ENCODE measurements around the gene TRIM26.
A peak's percentile ranks its signal among the peaks of the same experiment; 100 is the strongest.

TRIM26 gene

GRCh38 chr6:30211899-30212298, 1.3 kb downstream of the TRIM26 start:
- Histone ChIP-seq H3K9me3 (ENCODE audit: control insufficient read depth, low read length) (no peaks in the 10 kb centered on the region), H3K4me3 (ENCODE audit: insufficient read depth, low read depth, low read length, poor library complexity, severe bottlenecking) (peak overlapping the region; percentile 87), H3K4me1 (ENCODE audit: control insufficient read depth, insufficient read depth, low read length, poor library complexity, severe bottlenecking) (peaks cover 27% of the 10 kb centered on the region), H3K27ac (ENCODE audit: insufficient read depth, low read length, poor library complexity, severe bottlenecking) (peak overlapping the region; percentile 96), H3K36me3 (ENCODE audit: control insufficient read depth, insufficient read depth, low read length) (no peaks in the 10 kb centered on the region), H3K27me3 (replicated peaks; ENCODE audit: control insufficient read depth, insufficient read depth, low read length, poor library complexity, severe bottlenecking) (no peaks in the 10 kb centered on the region)
- no peak for DNase-seq

DNA sequence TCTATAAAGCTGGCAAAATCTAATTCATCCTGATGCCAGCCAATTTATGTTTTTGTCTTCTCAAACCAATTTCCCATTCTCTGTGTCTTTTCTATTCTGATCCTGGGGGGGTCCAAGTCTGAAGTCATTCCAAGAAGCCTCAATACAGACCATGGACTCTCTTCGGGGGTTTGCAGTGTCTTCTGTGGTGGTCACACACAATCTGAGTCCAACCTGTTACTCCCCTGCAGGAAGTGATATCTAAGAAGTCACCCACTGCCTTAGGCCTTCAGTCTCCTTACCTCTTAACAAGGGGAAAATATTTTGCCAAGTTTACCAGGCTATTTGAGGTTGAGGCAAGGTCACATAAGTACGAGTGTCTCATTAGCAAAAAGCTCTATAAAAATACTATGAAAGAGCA, 1.9 kb downstream of the TRIM26 start:
- Histone ChIP-seq H3K27me3 (replicated peaks; ENCODE audit: control insufficient read depth, insufficient read depth, low read length, poor library complexity, severe bottlenecking) (no peaks in the 10 kb centered on the region), H3K9me3 (ENCODE audit: control insufficient read depth, low read length) (no peaks in the 10 kb centered on the region), H3K4me3 (ENCODE audit: insufficient read depth, low read depth, low read length, poor library complexity, severe bottlenecking) (no peak overlapping the region), H3K27ac (ENCODE audit: insufficient read depth, low read length, poor library complexity, severe bottlenecking) (no peak overlapping the region), H3K36me3 (ENCODE audit: control insufficient read depth, insufficient read depth, low read length) (no peaks in the 10 kb centered on the region), H3K4me1 (ENCODE audit: control insufficient read depth, insufficient read depth, low read length, poor library complexity, severe bottlenecking) (peaks cover 27% of the 10 kb centered on the region)
- DNase-seq: no peak

GRCh38 chr6:30207619-30208295, 5.4 kb downstream of the TRIM26 start:
- no peak overlapping the region for H3K4me3 ChIP-seq (ENCODE audit: insufficient read depth, low read depth, low read length, poor library complexity, severe bottlenecking)
- H3K27ac ChIP-seq (ENCODE audit: insufficient read depth, low read length, poor library complexity, severe bottlenecking): no peak overlapping the region
- H3K4me1 ChIP-seq (ENCODE audit: control insufficient read depth, insufficient read depth, low read length, poor library complexity, severe bottlenecking): peaks cover 21% of the 10 kb centered on the region
- H3K36me3 ChIP-seq (ENCODE audit: control insufficient read depth, insufficient read depth, low read length): no peaks in the 10 kb centered on the region
- H3K27me3 ChIP-seq (replicated peaks; ENCODE audit: control insufficient read depth, insufficient read depth, low read length, poor library complexity, severe bottlenecking): no peaks in the 10 kb centered on the region
- no peak for DNase-seq
- H3K9me3 ChIP-seq (ENCODE audit: control insufficient read depth, low read length): no peaks in the 10 kb centered on the region

DNA sequence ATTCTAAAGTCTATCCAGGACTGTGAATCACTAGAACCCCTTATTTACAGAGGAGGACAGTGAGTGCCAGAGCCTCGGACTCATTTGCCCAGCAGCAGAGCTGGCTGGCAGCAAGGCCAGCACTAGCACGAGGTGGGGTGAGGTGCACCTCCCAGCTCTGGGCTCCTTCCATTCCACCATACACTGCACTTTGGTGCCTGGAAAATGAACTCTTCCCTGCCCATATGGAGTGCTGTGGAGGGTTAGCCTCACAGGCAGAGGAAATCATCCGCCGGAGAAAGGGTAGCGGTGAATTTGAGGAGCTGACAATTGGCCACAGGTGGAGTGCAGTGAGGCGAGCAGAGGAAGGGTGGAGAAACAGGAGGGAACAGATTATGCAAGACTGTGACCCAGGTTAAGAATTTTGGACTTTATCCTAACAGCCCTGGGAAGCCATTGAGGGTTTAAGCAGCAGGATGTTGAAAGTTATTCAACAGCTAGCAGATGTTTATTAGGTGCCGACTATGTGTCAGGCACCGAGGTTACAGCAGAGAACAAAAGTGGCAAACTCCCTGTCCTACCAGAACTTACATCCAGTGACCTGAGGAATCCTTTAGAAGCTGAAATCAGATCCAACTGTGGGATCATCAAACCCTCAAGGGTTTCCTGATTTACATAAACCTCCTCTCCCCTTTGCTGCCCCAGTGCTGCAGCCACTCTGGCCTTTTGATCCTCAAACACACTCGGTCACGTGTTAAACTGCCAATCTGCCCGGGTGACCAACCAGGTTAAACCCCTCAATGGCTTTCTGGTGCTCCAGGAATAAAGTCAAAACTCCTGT, 6.2 kb downstream of the TRIM26 start:
- Histone ChIP-seq H3K4me1 (ENCODE audit: control insufficient read depth, insufficient read depth, low read length, poor library complexity, severe bottlenecking) (peaks cover 18% of the 10 kb centered on the region), H3K9me3 (ENCODE audit: control insufficient read depth, low read length) (no peaks in the 10 kb centered on the region), H3K36me3 (ENCODE audit: control insufficient read depth, insufficient read depth, low read length) (peaks cover 2% of the 10 kb centered on the region), H3K27me3 (replicated peaks; ENCODE audit: control insufficient read depth, insufficient read depth, low read length, poor library complexity, severe bottlenecking) (no peaks in the 10 kb centered on the region), H3K4me3 (ENCODE audit: insufficient read depth, low read depth, low read length, poor library complexity, severe bottlenecking) (no peak overlapping the region), H3K27ac (ENCODE audit: insufficient read depth, low read length, poor library complexity, severe bottlenecking) (no peak overlapping the region)
- DNase-seq: no peak

- peaks cover 10% of the 10 kb centered on the region for H3K4me1 ChIP-seq (ENCODE audit: control insufficient read depth, insufficient read depth, low read length, poor library complexity, severe bottlenecking)
- H3K27me3 ChIP-seq (replicated peaks; ENCODE audit: control insufficient read depth, insufficient read depth, low read length, poor library complexity, severe bottlenecking): no peaks in the 10 kb centered on the region
- H3K9me3 ChIP-seq (ENCODE audit: control insufficient read depth, low read length): no peaks in the 10 kb centered on the region
- no peak for DNase-seq
- no peak overlapping the region for H3K27ac ChIP-seq (ENCODE audit: insufficient read depth, low read length, poor library complexity, severe bottlenecking)
- no peak overlapping the region for H3K4me3 ChIP-seq (ENCODE audit: insufficient read depth, low read depth, low read length, poor library complexity, severe bottlenecking)
- peaks cover 9% of the 10 kb centered on the region for H3K36me3 ChIP-seq (ENCODE audit: control insufficient read depth, insufficient read depth, low read length)
Observed at GRCh38 chr6:30206152-30206551, 7.1 kb downstream of the TRIM26 start.

DNA sequence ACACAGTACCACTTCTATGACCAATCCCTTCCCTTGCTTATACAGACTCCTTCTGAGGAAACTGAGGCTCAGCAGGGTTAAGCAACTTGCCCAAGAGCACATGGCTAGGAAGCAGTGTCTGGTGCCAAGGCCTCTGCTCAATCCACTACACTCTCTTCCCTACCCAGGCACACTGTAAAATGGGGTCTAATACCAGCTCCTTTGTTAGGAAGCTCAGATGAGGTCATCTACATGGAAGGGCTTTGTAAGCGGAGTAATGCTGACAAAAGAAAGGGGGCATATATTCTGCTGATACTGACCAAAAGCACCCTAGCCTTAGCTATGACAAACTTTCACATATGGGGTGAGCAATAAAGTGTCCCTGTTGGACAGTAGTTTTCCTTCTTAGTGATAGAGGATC, 9.1 kb downstream of the TRIM26 start:
- Histone ChIP-seq H3K27ac (ENCODE audit: insufficient read depth, low read length, poor library complexity, severe bottlenecking) (no peak overlapping the region), H3K4me3 (ENCODE audit: insufficient read depth, low read depth, low read length, poor library complexity, severe bottlenecking) (no peak overlapping the region), H3K36me3 (ENCODE audit: control insufficient read depth, insufficient read depth, low read length) (peaks cover 26% of the 10 kb centered on the region), H3K27me3 (replicated peaks; ENCODE audit: control insufficient read depth, insufficient read depth, low read length, poor library complexity, severe bottlenecking) (no peaks in the 10 kb centered on the region), H3K4me1 (ENCODE audit: control insufficient read depth, insufficient read depth, low read length, poor library complexity, severe bottlenecking) (peaks cover 4% of the 10 kb centered on the region), H3K9me3 (ENCODE audit: control insufficient read depth, low read length) (no peaks in the 10 kb centered on the region)
- no peak for DNase-seq

DNA sequence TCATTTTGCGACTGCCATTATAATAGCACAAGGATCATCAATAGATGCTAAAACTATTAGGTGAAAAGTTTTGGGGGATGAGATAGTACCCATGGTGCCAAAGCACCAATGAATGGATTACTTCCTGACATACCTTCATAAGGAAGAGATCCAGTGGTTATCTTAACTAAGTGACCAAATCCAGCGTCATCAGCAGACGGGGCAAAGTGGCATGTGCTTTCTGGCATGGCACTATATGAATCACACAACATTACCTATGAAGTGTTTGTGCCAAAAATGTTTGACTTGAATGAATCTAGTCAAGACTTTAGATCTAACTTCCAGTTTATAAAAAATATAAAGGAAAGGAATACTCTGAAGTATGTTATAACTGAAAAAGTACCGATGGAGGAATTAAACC, 10.8 kb downstream of the TRIM26 start:
- Histone ChIP-seq H3K36me3 (ENCODE audit: control insufficient read depth, insufficient read depth, low read length) (peaks cover 43% of the 10 kb centered on the region), H3K4me1 (ENCODE audit: control insufficient read depth, insufficient read depth, low read length, poor library complexity, severe bottlenecking) (no peaks in the 10 kb centered on the region), H3K9me3 (ENCODE audit: control insufficient read depth, low read length) (no peaks in the 10 kb centered on the region), H3K4me3 (ENCODE audit: insufficient read depth, low read depth, low read length, poor library complexity, severe bottlenecking) (no peak overlapping the region), H3K27ac (ENCODE audit: insufficient read depth, low read length, poor library complexity, severe bottlenecking) (no peak overlapping the region), H3K27me3 (replicated peaks; ENCODE audit: control insufficient read depth, insufficient read depth, low read length, poor library complexity, severe bottlenecking) (no peaks in the 10 kb centered on the region)
- no peak for DNase-seq

- Histone ChIP-seq H3K4me3 (ENCODE audit: insufficient read depth, low read depth, low read length, poor library complexity, severe bottlenecking) (no peak overlapping the region), H3K36me3 (ENCODE audit: control insufficient read depth, insufficient read depth, low read length) (peaks cover 60% of the 10 kb centered on the region), H3K27me3 (replicated peaks; ENCODE audit: control insufficient read depth, insufficient read depth, low read length, poor library complexity, severe bottlenecking) (no peaks in the 10 kb centered on the region), H3K9me3 (ENCODE audit: control insufficient read depth, low read length) (no peaks in the 10 kb centered on the region), H3K27ac (ENCODE audit: insufficient read depth, low read length, poor library complexity, severe bottlenecking) (no peak overlapping the region), H3K4me1 (ENCODE audit: control insufficient read depth, insufficient read depth, low read length, poor library complexity, severe bottlenecking) (no peaks in the 10 kb centered on the region)
- DNase-seq: no peak
Observed at GRCh38 chr6:30200551-30201281, 12.5 kb downstream of the TRIM26 start.

DNA sequence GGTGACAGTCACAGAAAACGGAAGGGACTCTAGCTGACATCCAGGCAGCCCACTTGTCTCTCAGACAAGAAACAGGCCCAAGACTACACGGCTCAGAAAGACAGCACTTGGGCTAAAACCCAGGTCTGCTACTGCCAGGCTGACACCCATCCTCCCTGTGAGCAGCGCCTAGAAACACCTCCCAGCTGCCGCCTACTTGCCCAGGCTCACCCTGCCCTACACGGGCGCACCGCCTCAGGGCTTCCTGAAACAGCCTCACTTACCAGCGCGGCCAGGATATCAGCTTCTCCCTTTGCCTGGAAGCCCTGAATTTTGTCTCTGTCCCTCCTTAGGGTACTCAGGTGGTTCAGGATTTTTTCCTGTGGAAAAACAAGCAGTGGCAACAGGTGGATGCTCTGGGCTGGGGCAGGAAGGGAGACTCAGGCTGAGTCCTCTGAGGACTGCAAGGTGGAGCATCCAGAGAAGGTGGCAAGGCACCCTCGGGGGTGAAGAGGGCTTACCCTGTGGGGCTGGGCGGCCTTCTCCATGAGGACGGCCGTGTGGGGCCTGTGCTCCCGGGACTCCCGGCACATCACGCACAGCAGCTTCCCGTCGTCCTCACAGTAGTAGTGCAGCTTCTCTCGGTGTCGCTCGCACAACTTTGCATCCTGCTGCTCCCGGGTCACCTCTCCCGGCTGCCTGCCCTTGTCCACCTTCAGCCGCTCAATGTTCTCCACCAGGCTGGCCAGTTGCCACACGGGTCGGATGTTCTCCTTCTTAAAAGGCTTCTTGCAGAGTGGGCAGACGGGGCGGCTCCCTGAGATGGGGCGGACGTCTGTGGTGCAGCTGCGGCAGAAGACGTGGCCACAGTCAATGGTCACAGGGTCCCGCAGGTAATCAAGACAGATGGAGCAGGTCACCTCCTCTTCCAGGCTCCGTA, 14.8 kb downstream of the TRIM26 start:
- Histone ChIP-seq H3K4me3 (ENCODE audit: insufficient read depth, low read depth, low read length, poor library complexity, severe bottlenecking) (no peak overlapping the region), H3K27ac (ENCODE audit: insufficient read depth, low read length, poor library complexity, severe bottlenecking) (no peak overlapping the region), H3K9me3 (ENCODE audit: control insufficient read depth, low read length) (no peaks in the 10 kb centered on the region), H3K27me3 (replicated peaks; ENCODE audit: control insufficient read depth, insufficient read depth, low read length, poor library complexity, severe bottlenecking) (no peaks in the 10 kb centered on the region), H3K4me1 (ENCODE audit: control insufficient read depth, insufficient read depth, low read length, poor library complexity, severe bottlenecking) (no peaks in the 10 kb centered on the region), H3K36me3 (ENCODE audit: control insufficient read depth, insufficient read depth, low read length) (peaks cover 79% of the 10 kb centered on the region)
- no peak for DNase-seq
